ENCODE results near the gene COL5A1. TPM values are rescaled to one million over a fixed set of nuclear protein-coding genes. Genes with fewer than 3 reads are reported as not detected.
"Not testable (repeated sequence)": the region's sequence is repeated elsewhere in the genome, so short reads cannot be mapped to it uniquely, and the experiment has no call there.

COL5A1 gene
- total and polyA plus RNA-seq, 2 donors from 2014 or later = 2.4 to 23.8 TPM

DNA sequence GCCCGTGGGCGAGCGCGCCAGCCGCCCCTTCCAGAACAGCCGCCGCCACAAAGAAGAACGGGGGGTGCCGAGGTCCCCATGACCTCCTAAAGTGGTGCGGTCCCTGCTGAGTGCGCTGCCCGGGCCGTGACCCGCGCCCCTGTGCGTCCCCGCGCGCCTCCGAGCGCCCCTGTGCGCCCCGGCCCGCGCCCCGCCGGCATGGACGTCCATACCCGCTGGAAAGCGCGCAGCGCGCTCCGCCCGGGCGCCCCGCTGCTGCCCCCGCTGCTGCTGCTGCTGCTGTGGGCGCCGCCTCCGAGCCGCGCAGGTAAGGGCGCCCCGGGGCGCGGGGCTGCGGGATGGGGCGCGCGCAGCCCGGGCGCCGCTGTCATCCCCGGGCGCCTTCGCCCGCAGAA lies 384 bp downstream of the COL5A1 start:
- H3K4me1 ChIP-seq (ENCODE audit: control insufficient read depth in 2 of 3, insufficient read depth in 2 of 3, low read depth in 1 of 3, low read length in 3 of 3) = peaks cover 0 to 9% (median 0%) of the 10 kb centered on the region in 3 donors
- no peak overlapping the region for H3K9ac ChIP-seq (ENCODE audit: low read length in 3 of 3)
- intact Hi-C loops (cut with DNase I) = no loop called here

GRCh38 chr9:134642385-134643181 lies 980 bp downstream of the COL5A1 start:
- no peak for TF ChIP-seq CTCF (IDR thresholded peaks at IDR 0.05; ENCODE audit: borderline replicate concordance, extremely low read depth, insufficient read depth)
- Histone ChIP-seq H3K9ac (ENCODE audit: low read length in 3 of 3) (no peak overlapping the region), H3K4me3 (ENCODE audit: low read length in 3 of 3) (peak overlapping the region in 2 of 3 donors; percentile 23 to 29), H3K36me3 (ENCODE audit: control insufficient read depth in 2 of 3, insufficient read depth in 3 of 3, low read length in 3 of 3) (no peaks in the 10 kb centered on the region), H3K27ac (ENCODE audit: low read depth in 2 of 2, low read length in 2 of 2) (peak overlapping the region in 1 of 2 donors; percentile 69), H3K4me1 (ENCODE audit: control insufficient read depth in 2 of 3, insufficient read depth in 2 of 3, low read depth in 1 of 3, low read length in 3 of 3) (peaks cover 0 to 9% (median 0%) of the 10 kb centered on the region in 3 donors), H3K9me3 (ENCODE audit: control insufficient read depth in 2 of 3, insufficient read depth in 1 of 3, low read length in 3 of 3) (no peaks in the 10 kb centered on the region), H3K27me3 (ENCODE audit: control insufficient read depth, insufficient read depth, low read length) (no peaks in the 10 kb centered on the region)
- DNase-seq = peak; percentile 54 to 87 (median 72)
- no peak for FAIRE-seq
- intact Hi-C loops (cut with DNase I) = no loop called here

More for the DNA sequence above, 384 bp downstream of the COL5A1 start:
- H3K9me3 ChIP-seq (ENCODE audit: control insufficient read depth in 2 of 3, insufficient read depth in 1 of 3, low read length in 3 of 3) = no peaks in the 10 kb centered on the region
- no peak for TF ChIP-seq CTCF (IDR thresholded peaks at IDR 0.05; ENCODE audit: borderline replicate concordance, extremely low read depth, insufficient read depth)
- no peak for FAIRE-seq
- H3K36me3 ChIP-seq (ENCODE audit: control insufficient read depth in 2 of 3, insufficient read depth in 3 of 3, low read length in 3 of 3) = no peaks in the 10 kb centered on the region
- DNase-seq = peak in 2 of 5 donors; percentile 16 to 63
- peak overlapping the region; percentile 17 to 57 for H3K27ac ChIP-seq (ENCODE audit: low read depth in 2 of 2, low read length in 2 of 2)
- no peaks in the 10 kb centered on the region for H3K27me3 ChIP-seq (ENCODE audit: control insufficient read depth, insufficient read depth, low read length)
- H3K4me3 ChIP-seq (ENCODE audit: low read length in 3 of 3) = peak overlapping the region in 1 of 3 donors; percentile 51

DNA sequence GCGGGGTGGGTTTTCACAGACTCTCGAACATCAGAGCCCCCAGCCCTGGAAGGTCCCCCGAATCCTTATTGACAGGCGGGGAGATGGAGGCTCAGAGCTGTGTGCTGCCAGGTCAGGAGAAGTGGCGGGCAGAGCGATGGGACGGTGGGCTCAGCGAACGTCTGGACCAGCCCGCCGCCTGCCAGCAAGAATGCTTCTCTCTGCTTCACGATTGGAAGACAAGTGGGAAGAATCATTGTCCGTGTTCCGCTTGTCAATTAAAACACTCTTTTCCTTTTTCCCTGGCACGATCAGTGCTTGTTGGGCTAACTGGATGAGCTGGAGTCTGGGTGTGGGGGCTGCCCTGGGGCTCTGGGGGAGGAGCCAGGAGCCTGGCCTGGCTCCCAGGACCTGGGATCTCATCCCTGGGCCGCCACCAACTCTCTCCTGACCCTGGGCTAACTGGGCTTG lies 1.6 kb downstream of the COL5A1 start:
- H3K9ac ChIP-seq (ENCODE audit: low read length in 3 of 3) = peak overlapping the region in 1 of 3 donors; percentile 23
- TF ChIP-seq CTCF (IDR thresholded peaks at IDR 0.05; ENCODE audit: borderline replicate concordance, extremely low read depth, insufficient read depth) = no peak
- peak overlapping the region in 1 of 2 donors; percentile 69 for H3K27ac ChIP-seq (ENCODE audit: low read depth in 2 of 2, low read length in 2 of 2)
- peaks cover 0 to 9% (median 0%) of the 10 kb centered on the region in 3 donors for H3K4me1 ChIP-seq (ENCODE audit: control insufficient read depth in 2 of 3, insufficient read depth in 2 of 3, low read depth in 1 of 3, low read length in 3 of 3)
- intact Hi-C loops (cut with DNase I) = no loop called here
- no peaks in the 10 kb centered on the region for H3K9me3 ChIP-seq (ENCODE audit: control insufficient read depth in 2 of 3, insufficient read depth in 1 of 3, low read length in 3 of 3)
- no peak for FAIRE-seq
- H3K27me3 ChIP-seq (ENCODE audit: control insufficient read depth, insufficient read depth, low read length) = no peaks in the 10 kb centered on the region
- DNase-seq = peak in 1 of 5 donors; percentile 16
- peak overlapping the region in 2 of 3 donors; percentile 23 to 29 for H3K4me3 ChIP-seq (ENCODE audit: low read length in 3 of 3)
- H3K36me3 ChIP-seq (ENCODE audit: control insufficient read depth in 2 of 3, insufficient read depth in 3 of 3, low read length in 3 of 3) = no peaks in the 10 kb centered on the region

GRCh38 chr9:134644401-134644724 lies 2.8 kb downstream of the COL5A1 start:
- DNase-seq; H3K9ac ChIP-seq (ENCODE audit: low read length in 3 of 3); intact Hi-C loops (cut with DNase I); FAIRE-seq; H3K4me3 ChIP-seq (ENCODE audit: low read length in 3 of 3); H3K27me3 ChIP-seq (ENCODE audit: control insufficient read depth, insufficient read depth, low read length); H3K36me3 ChIP-seq (ENCODE audit: control insufficient read depth in 2 of 3, insufficient read depth in 3 of 3, low read length in 3 of 3); H3K27ac ChIP-seq (ENCODE audit: low read depth in 2 of 2, low read length in 2 of 2); H3K4me1 ChIP-seq (ENCODE audit: control insufficient read depth in 2 of 3, insufficient read depth in 2 of 3, low read depth in 1 of 3, low read length in 3 of 3); H3K9me3 ChIP-seq (ENCODE audit: control insufficient read depth in 2 of 3, insufficient read depth in 1 of 3, low read length in 3 of 3): not testable (repeated sequence)
